ENCODE results near the gene PRCC. TPM values are rescaled to one million over a fixed set of nuclear protein-coding genes. Genes with fewer than 3 reads are reported as not detected.

Gene PRCC
- total and polyA plus RNA-seq, 2 of the 8 experiments (the other 6 are each of a cell fraction or from before 2014, with no cell fraction given), result 95.2 to 115 TPM

DNA sequence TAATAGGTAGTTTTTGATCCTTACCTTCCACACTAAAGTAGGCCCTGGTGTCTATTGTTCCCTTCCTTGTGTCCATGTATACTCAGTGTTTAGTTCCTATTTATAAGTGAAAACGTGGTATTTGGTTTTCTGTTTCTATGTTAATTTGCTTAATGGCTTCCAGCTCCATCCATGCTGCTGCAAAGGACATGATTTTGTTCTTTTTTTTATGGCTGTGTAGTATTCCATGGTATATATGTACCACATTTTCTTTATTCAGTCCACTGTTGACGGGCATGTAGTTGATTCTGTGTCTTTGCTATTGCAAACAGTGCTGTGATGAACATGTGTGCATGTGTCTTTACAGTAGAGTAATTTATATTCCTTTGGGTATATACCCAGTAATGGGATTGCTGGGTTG lies 20.8 kb downstream of the PRCC start (continued):
- TF ChIP-seq, protein P1, sequence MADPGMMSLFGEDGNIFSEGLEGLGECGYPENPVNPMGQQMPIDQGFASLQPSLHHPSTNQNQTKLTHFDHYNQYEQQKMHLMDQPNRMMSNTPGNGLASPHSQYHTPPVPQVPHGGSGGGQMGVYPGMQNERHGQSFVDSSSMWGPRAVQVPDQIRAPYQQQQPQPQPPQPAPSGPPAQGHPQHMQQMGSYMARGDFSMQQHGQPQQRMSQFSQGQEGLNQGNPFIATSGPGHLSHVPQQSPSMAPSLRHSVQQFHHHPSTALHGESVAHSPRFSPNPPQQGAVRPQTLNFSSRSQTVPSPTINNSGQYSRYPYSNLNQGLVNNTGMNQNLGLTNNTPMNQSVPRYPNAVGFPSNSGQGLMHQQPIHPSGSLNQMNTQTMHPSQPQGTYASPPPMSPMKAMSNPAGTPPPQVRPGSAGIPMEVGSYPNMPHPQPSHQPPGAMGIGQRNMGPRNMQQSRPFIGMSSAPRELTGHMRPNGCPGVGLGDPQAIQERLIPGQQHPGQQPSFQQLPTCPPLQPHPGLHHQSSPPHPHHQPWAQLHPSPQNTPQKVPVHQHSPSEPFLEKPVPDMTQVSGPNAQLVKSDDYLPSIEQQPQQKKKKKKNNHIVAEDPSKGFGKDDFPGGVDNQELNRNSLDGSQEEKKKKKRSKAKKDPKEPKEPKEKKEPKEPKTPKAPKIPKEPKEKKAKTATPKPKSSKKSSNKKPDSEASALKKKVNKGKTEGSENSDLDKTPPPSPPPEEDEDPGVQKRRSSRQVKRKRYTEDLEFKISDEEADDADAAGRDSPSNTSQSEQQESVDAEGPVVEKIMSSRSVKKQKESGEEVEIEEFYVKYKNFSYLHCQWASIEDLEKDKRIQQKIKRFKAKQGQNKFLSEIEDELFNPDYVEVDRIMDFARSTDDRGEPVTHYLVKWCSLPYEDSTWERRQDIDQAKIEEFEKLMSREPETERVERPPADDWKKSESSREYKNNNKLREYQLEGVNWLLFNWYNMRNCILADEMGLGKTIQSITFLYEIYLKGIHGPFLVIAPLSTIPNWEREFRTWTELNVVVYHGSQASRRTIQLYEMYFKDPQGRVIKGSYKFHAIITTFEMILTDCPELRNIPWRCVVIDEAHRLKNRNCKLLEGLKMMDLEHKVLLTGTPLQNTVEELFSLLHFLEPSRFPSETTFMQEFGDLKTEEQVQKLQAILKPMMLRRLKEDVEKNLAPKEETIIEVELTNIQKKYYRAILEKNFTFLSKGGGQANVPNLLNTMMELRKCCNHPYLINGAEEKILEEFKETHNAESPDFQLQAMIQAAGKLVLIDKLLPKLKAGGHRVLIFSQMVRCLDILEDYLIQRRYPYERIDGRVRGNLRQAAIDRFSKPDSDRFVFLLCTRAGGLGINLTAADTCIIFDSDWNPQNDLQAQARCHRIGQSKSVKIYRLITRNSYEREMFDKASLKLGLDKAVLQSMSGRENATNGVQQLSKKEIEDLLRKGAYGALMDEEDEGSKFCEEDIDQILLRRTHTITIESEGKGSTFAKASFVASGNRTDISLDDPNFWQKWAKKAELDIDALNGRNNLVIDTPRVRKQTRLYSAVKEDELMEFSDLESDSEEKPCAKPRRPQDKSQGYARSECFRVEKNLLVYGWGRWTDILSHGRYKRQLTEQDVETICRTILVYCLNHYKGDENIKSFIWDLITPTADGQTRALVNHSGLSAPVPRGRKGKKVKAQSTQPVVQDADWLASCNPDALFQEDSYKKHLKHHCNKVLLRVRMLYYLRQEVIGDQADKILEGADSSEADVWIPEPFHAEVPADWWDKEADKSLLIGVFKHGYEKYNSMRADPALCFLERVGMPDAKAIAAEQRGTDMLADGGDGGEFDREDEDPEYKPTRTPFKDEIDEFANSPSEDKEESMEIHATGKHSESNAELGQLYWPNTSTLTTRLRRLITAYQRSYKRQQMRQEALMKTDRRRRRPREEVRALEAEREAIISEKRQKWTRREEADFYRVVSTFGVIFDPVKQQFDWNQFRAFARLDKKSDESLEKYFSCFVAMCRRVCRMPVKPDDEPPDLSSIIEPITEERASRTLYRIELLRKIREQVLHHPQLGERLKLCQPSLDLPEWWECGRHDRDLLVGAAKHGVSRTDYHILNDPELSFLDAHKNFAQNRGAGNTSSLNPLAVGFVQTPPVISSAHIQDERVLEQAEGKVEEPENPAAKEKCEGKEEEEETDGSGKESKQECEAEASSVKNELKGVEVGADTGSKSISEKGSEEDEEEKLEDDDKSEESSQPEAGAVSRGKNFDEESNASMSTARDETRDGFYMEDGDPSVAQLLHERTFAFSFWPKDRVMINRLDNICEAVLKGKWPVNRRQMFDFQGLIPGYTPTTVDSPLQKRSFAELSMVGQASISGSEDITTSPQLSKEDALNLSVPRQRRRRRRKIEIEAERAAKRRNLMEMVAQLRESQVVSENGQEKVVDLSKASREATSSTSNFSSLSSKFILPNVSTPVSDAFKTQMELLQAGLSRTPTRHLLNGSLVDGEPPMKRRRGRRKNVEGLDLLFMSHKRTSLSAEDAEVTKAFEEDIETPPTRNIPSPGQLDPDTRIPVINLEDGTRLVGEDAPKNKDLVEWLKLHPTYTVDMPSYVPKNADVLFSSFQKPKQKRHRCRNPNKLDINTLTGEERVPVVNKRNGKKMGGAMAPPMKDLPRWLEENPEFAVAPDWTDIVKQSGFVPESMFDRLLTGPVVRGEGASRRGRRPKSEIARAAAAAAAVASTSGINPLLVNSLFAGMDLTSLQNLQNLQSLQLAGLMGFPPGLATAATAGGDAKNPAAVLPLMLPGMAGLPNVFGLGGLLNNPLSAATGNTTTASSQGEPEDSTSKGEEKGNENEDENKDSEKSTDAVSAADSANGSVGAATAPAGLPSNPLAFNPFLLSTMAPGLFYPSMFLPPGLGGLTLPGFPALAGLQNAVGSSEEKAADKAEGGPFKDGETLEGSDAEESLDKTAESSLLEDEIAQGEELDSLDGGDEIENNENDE (IDR thresholded peaks at IDR 0.05; ENCODE audit: insufficient replicate concordance, low read length), result no peak
- TF ChIP-seq FOSL1 (IDR thresholded peaks at IDR 0.05; ENCODE audit: insufficient read depth, low read depth, low read length), result no peak
- TF ChIP-seq CREB1 (IDR thresholded peaks at IDR 0.05), result no peak
- no peak for TF ChIP-seq SUZ12 (IDR thresholded peaks at IDR 0.05; ENCODE audit: low read length)
- TF ChIP-seq SIX5 (IDR thresholded peaks at IDR 0.05; ENCODE audit: low read depth, low read length), result no peak
- TF ChIP-seq, protein P2, sequence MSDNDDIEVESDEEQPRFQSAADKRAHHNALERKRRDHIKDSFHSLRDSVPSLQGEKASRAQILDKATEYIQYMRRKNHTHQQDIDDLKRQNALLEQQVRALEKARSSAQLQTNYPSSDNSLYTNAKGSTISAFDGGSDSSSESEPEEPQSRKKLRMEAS (IDR thresholded peaks at IDR 0.05), result no peak
- TF ChIP-seq BACH1 (IDR thresholded peaks at IDR 0.05; ENCODE audit: low read length), result no peak
- no peak for TF ChIP-seq BRCA1 (IDR thresholded peaks at IDR 0.05; ENCODE audit: low read depth, low read length)
- TF ChIP-seq RXRA (IDR thresholded peaks at IDR 0.05; ENCODE audit: insufficient read depth, low read depth, low read length), result no peak
- TF ChIP-seq TAF7 (optimal IDR thresholded peaks at IDR 0.05; ENCODE audit: borderline replicate concordance, low read depth, low read length), result no peak
- TF ChIP-seq GABPA (IDR thresholded peaks at IDR 0.05; ENCODE audit: borderline replicate concordance, insufficient read depth, low read length), result no peak
- TF ChIP-seq EGR1 (IDR thresholded peaks at IDR 0.05; ENCODE audit: borderline replicate concordance, low read depth, low read length), result no peak
- TF ChIP-seq ZNF274 (IDR thresholded peaks at IDR 0.05; ENCODE audit: borderline replicate concordance, extremely low read depth, low read length), result no peak
